ENCODE results near the gene GLT1D1.

GLT1D1 gene

DNA sequence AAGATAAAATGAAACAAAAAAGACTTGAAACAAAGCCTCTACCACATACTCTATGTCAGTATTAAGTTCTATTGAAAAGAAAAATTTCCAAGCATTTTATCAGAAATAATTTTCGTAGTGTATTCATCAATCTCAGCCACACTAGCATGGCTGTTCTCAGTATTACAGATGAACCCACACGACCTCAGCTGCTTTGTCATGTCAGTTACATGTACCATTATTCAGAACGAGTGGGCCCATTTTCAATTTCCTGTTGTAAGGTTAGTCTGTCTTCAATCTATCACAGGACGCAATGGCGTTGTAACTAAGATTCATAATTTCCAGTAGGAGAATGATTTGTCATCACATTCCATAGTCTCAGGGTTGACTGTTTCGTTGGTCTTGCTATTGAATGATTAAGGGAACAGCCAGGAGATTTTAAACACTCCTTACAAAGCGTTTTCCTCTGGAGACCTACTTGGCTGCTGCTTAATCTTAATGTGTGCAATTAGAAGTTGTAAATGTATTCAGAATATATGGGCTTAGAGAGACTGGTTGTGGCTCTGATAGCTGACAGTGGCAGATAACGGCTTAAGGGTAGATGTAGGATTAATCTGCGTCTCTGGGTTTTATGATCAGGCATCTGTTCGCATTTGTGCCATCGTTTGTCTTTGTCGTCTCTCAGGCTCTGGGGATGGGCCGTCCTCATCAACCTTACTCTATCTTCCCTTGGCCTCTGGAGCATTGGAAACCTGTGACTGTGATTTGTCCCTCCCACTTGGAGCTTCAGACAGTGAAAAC is 65.4 kb downstream of the GLT1D1 start:
- no peak for DNase-seq

DNA sequence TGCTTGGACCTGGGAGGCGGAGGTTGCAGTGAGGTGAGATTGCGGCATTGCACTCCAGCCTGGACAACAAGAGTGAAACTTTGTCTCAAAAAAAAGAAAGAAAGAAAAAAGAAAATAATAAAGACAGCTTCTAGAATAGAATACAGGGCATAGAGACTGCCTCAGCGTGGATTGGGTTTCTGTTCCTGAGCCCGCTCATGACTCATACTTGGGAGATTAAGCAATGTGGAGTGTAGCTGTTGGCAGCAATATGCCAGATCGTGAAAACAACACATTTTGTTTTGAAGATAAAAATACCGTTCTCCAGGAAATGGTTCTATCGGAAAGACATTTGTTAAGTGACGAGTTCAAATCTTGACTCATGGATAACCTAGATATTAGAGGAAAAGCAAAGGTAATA is 67.2 kb downstream of the GLT1D1 start:
- no peak for DNase-seq

DNA sequence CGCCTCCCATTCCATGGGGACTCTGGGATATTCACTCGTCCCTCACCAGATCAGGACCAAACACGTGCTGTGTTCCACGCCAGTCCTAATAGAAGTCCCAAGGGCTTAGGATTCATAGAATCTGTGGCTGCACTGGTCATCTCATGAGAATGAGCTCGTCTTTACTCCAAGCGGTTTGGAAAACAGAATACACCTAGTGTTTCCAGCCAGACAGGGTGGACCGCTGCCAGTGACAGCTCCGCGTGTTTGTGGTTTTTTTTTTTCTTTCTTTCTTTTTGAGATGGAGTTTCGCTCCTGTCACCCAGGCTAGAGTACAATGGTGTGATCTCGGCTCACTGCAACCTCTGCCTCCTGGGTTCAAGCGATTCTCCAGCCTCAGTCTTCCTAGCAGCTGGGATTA is 75.1 kb downstream of the GLT1D1 start:
- no peak for DNase-seq

DNA sequence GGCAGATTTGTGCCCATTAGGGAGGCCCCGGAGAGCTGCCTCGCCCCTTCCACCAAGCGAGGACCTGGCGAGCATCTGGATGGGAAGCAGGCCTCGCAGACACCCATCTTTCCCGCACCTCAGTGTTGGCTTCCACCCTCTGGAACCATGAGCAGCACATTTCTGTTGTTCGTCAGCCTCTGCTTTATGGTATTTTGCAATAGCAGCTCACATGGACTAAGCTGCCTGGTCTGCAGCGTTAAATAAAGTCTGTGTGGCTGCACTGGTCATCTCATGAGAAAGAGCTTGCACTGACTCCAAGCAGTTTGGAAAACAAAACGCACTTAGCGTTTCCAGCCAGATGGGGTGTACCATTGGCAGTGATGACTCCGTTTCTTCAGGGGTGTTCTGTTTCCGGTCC is 75.8 kb downstream of the GLT1D1 start:
- DNase-seq, result no peak

DNA sequence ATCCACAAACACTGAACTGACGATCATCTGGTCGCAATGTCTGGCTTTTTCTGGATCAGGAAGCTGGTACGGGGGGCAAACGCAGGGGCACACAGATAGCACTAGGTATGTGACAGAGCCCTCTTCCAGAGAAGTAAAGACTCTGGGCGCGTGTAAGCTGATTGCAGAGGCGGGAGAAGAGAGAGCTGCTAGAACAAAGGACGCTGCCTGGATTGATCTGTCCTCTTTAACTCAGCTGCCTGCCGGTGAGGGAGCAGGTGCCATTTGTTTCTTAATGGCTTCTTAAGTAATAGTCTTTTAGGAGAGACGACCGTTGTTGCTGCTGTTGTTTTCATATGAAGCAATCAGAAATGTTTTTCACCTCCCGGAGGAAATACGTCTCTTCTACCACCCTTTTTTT is 77.3 kb downstream of the GLT1D1 start:
- no peak for DNase-seq

DNA sequence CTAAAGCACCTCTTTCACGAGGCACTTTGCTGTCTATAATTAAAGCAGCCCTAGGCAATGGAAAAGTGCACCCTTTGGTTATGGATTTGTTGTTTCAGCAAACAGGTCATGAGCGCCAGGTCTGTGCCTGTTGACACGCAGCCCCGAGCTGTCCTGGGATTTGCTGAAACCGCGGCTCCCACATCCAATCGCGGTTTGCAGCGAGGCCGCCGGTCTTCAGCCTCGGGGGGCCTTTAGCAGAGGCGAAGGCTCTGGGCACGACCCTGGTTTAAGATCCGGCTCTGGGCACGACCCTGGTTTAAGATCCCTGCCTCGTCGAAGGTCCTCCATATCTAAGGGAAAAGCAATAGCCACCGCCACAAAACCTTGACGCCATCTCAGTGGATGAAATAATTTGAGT is 79.2 kb downstream of the GLT1D1 start:
- no peak for DNase-seq

DNA sequence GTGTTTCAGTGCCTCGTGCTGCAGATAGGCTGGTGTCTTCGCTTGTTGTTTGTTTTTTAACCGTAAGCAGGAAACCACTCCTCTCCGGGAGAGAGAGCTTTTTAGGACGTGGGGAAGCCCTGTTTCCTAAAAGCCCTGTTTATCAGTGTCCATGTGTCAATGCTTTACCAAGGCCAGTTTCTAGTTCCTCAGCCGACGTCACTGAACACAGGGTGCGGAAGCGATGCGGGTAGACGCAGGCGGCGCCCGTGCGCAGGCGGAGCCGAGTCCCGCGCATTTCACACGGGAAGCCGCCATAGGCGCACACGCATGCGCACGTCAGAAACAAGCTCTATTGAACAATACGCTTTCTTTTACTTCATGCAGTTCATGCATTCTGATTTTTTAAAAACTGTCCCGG is 79.8 kb downstream of the GLT1D1 start:
- no peak for DNase-seq

DNA sequence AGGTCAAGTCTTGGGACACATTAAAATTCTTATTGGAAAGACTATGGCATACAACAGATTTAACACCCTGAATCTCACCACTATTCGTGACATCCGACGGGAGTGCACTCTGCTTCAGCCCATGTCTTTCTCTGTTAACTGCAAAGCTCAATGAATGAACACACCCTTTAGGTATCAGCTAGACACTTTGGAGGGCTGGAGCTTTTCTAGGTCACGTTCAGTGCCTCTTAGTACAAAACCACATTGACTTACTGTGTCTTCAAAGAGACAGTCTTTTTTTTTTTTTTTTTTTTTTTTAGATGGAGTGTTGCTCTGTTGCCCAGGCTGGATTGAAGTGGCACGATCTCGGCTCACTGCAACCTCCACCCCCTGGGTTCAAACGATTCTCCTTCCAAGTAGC is 80.6 kb downstream of the GLT1D1 start:
- DNase-seq, result no peak

DNA sequence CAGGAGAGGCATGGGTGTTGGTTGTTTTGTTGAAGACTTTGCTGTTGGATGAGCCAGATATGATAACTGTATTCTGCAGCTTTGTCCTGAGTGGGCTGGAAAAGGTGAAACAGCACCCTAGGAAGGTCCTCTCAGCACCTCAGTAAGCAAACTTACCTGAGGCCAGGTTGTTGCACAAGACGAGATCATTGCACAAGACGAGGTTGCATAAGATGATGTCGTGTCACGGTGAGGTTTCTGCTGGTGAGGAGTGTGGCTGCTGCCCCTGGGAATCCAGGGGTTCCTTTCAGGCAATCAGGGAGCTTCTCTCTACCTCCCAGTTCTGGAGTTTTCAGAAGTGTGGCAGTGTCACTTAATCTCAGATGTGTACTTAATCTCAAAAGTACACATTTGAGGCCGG is 85.6 kb downstream of the GLT1D1 start:
- DNase-seq, result no peak

DNA sequence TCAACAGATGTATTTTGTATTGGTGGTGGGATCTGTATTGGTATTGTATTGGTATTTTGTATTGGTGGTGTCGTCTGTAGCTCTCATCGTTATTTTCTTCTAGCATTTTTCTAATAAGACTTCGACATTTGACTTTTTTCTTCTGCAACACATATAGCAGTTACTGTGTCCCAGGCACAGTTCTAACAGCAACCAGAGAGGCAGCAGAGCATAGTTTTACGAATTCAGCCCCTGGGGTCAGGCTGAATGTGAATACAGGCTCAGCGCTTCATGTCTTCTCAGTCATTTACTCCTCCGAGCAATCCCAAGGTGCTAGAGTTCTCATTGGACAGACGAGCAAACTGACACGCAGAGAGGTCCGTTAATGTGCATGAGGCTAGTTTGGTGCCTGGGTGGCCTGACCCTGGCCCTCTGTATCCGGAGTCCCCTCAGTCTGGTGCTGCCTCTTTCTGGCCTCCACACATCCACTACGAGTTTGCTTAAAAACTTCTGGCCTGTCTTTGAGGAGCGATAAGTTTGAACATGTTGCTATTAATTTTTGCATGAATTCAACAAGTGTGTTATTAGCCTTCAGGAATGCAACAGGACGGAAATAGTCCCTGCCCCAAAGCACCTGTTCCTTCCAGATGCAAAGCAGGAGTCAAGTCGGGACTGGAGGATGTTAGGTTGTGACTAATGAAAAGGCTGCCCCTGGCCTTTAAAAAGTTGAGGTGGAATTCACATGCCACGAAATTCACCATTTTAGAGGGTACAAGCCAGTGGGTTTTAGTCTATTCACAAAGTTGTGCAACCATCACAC is 87.0 kb downstream of the GLT1D1 start:
- DNase-seq, result peak; percentile 37

DNA sequence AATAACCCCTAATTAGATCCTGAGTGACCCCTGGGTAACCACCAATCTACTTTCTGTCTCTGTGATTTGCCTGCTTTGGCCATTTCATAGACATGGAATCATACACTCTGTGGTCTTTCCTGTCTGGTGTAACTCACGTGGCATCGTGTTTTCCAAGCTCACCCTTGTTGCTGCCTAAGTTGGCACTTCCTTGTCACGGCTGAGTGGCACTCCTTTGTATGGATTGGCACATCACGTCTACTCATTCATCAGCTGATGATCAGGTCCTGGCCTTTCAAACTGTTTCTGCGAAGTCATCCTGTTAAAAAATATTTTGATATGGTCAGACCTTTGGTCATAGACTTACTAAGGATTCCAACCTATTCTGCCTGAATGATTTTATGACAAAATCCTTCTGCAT is 87.7 kb downstream of the GLT1D1 start:
- no peak for DNase-seq

DNA sequence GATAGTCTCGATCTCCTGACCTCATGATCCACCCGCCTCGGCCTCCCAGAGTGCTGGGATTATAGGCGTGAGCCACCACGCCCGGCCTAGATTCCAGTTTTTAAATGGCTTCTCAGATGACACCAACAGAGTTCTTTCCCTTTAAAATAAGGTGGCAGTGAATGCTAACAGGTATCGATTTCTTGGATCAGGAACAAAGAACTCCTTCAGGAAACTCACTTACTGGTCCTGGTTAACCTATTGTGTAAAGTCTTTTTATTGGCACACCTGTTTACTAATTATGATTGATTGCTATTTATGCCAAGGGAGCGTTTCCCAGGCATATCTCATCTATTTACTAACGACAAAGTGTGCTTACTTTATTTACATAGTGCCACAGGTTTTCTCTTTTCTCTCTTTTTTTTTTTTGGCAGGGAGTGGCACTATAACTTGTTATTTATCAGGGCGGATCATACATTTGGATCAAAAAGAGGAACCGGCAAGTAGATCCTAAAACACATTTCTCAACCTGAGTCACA is 89.7 kb downstream of the GLT1D1 start:
- peak; percentile 29 for DNase-seq

DNA sequence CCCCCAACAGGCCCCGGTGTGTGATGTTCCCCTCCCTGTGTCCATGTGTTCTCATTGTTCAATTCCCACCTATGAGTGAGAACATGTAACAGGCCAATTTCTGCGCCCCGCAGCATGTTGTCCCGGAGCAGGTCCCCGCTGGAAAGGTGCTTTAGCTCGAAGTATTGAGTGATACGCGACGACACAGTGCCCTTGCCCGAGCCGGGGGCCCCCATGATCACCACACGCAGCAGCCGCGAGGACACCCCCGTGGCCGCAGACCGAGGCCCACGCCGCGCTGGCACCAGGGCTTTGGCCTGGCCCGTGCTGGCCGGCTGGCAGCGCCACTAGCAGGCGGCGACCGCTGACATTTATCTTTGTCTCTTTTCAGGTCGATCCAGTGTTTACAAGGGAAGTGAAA is 91.7 kb downstream of the GLT1D1 start:
- no peak for DNase-seq

DNA sequence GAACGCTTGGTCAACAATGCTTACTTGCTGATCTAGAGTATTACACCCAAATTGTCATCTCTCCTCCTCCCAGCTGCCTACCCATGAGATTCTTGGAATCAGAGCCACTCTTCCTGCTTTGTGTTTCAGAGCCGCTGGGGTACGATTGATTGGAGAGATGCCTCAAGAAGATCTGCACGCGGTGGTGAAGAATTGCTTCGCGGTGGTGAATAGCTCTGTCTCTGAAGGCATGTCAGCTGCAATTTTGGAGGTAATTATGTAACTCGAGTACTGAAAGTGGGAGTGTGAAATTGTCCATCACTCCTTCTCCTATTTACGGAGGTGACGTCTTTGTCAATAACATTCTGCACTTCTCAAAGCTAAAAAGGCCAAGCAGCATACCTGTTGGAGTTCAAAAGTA is 93.9 kb downstream of the GLT1D1 start:
- no peak for DNase-seq

DNA sequence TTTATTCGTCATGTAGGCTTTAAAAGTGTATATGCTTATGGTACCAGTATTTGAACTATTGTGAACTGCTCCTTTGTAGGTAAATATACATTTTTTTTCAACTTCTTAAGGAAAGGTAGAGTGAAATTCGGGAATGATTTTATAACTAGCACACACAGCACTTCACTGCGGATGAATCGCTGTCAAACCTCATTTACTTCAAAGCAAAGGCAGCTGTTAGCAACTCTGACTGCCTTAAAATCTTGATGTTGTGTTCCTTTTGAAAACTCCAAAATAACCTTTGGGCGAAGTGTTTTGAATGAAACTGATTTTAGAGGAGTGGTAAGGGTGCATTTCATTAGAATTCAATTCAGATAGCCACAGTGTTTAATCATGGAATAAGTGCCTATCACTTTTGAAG is 95.8 kb downstream of the GLT1D1 start:
- DNase-seq, result no peak

DNA sequence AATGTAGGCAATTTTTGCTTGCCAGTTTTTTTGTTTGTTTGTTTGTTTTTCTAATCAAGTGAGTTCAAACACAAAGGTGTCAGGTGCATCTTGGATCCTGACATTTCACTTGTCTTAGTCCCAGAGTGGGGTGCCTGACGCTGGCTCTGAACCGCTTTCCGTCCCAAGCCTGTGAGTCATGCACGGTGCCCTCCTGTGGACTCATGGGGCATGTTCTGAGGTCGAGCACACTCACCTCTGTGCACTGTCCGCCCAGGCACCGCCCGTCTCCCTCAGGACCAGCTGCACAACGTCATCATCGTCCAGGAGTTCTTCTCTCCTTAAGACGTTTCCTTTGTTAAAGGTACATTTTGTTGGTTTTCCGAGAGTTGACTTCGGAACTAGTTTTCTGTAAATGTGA is 98.2 kb downstream of the GLT1D1 start:
- no peak for DNase-seq

DNA sequence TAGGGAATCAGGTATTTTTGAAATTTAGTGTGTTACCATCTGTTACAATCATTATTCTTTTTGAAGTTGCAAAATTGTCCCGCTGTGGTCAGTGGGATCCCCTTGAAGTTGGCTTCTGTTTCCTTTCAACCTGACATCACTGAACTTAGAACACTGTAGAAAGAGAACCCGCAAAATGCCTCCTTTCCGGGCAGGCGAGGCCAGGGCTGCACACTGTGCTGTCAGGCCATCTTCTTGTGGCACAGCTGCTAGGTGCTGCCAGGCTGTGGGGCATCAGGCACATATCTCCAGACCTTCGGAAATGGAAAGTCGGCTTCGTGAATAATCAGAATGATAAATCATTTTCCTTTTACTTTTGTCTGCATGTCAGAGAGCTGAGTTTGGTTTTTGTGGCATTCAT is 103.5 kb downstream of the GLT1D1 start:
- DNase-seq, result no peak

DNA sequence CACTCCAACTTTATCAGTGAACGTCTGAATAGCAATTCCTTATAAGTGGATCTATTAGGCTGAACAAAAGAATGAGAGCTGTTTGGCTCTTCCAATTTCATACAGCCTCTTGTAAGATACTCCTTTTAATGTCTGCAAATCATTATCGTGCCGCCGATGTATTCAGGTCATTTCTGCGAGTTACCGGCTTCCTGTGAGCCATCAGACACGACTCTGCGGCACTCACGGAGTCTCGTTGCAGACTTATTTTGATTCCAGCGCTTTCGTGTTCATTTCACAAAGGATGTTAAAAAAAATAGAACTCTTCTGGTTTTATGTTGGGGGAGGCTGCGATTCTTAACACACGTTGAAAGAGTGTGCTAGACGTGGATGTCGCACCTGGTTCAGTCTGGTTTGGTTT is 106.6 kb downstream of the GLT1D1 start:
- DNase-seq, result no peak

DNA sequence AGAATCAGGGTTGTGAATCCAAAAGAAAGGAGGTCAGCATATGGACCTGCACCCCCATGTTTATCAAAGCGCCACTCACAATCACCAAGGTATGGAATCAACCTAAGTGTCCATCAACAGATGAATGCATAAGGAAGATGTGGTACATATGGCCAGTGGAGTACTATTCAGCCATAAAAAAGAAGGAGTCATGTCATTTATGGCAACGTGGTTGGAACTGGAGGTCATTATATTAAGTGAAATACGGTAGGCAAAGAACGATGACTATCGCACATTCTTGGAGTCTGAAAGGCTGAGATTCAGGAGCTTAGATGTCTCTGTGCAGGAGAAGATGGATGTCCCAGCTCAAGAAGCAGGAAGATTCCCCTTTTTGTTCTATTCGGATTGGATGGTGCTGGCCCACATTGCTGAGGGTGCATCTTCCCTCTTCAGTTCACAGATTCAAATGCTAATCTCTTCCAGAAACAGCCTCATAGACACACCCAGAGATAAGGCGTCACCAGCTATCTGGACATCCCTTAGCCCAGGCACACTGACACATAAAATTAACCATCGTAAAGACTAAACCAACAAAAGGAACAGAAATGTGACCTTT is 108.1 kb downstream of the GLT1D1 start:
- DNase-seq, result no peak

DNA sequence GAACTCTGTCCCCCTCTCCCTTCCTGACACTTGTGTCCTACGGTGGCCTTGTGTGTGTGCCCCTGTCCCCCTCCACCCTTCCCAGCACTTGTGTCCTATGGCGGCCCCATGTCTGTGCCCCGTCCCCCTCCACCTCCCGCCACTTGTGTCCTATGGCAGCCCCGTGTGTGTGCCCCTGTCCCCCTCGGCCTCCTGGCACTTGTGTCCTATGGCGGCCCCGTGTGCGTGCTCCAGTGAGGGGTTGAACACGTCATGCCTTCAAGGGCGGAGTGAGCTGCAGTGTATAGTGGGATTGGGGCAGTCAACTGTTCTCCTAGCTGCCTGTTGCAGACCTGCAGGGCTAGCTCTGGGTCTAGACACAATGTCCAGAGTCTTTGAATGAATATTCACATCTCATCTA is 108.7 kb downstream of the GLT1D1 start:
- DNase-seq, result no peak

DNA sequence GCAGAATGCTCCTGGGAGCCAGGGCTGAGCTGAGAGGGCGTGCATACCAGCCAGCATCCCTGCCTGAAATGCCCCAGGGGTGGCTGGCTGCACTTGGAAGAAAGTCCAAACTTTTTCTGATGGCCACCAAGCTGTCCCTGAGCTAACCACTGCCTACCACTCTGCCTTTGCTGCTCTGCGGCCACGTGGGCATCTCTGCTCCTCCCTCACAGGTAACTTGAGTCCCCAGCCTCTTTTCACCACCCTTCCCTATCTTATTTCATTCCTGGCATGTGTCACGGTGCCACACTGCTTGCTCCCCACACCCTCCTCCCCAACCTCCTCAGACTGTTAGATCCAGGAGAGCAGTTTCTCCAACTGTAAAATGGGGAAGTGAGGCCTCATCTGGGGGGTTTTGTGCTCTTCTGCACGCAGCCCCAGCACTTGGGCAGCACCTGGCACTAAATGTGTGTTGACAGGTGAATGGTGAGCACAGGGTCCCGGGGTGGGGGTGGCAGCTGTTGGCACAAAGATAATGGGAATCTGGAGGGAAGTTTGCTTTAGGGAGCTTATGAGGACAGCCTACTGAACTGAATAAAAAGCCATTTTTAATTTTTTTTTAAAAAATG is 113.0 kb downstream of the GLT1D1 start:
- no peak for DNase-seq

DNA sequence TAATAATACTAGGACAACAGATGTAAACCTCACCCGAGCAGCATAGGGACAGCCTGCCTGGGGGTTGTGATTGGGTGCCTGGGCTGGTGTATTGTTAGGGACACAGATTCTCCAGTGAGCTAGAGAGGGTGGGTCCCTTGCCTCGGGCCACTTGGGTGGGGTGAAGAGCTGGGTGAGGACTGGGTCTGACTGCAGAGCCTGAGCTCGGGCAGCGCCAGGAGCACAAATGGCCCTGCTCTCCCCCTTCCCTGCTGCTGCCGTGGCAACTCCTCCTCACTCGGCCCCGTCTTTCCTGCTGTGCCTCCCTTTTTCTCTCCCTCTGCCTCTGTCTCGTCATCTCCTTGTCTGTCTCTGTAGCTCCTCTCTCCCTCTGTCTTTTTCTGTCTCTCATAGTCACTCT is 115.4 kb downstream of the GLT1D1 start:
- no peak for DNase-seq

DNA sequence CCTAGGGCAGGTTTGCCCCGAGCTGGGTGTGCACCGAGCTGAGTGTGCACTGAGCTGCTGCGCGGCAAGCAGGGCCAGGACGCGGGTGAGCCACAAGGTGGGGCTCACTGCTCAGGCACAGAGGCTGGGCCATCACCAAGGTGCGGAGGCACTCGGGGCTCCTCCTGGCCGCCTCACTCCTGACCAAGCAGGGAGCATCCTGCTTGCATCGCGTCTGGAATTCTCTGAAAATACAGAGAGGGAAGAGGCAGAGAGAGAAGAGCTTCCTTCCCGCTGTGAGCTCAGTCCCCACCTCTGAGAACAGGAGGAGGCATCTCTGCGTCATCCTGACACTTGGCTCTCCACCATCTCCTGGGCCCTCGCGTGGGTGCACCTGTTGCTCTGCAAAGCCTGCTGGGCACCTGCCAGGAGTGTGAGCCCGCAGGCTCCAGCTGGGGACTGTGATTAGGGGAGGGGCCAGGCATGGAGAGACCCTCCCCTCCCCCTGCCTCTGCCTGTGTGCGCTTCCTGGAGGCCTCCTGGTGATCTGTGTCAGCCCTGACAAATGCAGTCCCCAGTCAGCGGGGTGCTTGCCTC is 116.3 kb downstream of the GLT1D1 start:
- DNase-seq, result peak; percentile 85
